ENCODE measurements around the gene DSC3.

DNA sequence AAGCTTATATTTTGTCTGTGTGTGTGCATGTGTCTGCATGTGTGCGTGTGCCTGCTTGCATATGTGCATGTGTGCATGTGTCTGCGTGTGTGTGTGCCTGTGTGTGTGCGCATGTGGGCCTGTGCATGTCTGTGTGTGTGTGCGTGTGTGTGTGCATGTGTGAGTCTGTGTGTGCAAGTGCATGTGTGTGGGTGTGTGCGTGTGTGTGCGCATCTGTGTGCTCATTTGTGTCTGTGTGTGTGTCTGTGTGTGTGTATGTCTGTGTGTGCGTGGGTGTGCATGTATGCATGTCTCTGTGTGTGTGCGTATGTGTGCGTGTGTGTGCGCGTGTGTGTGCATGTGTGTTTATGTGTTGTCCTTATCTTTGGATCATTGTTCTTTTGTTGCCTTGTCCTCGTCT lies 56.8 kb downstream of the DSC3 start:
- TF ChIP-seq CTCF (IDR thresholded peaks at IDR 0.05; ENCODE audit: low read length) (no peak), EZH2phosphoT487 (IDR thresholded peaks at IDR 0.05; ENCODE audit: low read length) (no peak), EZH2 (optimal IDR thresholded peaks at IDR 0.05; ENCODE audit: low read depth, low read length) (no peak)
